Activated T-cell treated with anti-CD3 and anti-CD28 coated beads for 4 hours (primary cell): Measurements from ENCODE around the gene CRYZ.
"Not testable (repeated sequence)": the region's sequence is repeated elsewhere in the genome, so short reads cannot be mapped to it uniquely, and the experiment has no call there.

Experiments
- DNase-seq: peaks from one replicate; pipeline ENCODE4 v3.0.0-alpha.2; 2020

Gene CRYZ, protein sequence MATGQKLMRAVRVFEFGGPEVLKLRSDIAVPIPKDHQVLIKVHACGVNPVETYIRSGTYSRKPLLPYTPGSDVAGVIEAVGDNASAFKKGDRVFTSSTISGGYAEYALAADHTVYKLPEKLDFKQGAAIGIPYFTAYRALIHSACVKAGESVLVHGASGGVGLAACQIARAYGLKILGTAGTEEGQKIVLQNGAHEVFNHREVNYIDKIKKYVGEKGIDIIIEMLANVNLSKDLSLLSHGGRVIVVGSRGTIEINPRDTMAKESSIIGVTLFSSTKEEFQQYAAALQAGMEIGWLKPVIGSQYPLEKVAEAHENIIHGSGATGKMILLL

DNA sequence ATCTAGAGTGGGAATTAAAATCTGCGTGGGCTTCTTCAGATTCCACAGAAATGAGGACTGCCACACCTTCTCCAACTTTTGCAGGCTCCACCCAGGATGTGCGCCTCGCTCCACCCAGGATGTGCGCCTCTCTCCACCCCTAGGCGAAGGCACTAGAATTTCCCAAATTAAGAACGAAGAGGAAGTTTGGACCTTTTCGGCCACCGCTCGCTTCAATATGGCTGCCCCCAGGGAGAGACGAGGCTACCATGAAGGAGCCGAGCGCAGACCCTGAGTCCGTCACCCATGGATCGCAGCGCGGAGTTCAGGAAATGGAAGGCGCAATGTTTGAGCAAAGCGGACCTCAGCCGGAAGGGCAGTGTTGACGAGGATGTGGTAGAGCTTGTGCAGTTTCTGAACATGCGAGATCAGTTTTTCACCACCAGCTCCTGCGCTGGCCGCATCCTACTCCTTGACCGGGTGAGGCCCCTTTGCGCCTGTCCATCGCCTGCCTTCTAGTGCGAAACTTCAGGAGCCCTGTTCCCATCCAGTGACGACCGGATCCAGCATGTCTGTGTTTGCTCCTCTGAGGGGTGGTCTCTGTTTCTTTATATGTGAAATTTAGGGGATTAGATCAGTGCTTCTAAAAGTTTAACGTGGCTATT, at the start of gene CRYZ, which contains the start of gene TYW3:
TSS of gene CRYZ (minus strand) at position 91 of the 644 bp plus-strand sequence. CDS start 8,229 bp downstream, outside the sequence.
TSS of gene TYW3 (plus strand) at position 193 of the 644 bp plus-strand sequence. CDS start at position 286, 93 bp downstream.
- DNase-seq, result peak; percentile 69

DNA sequence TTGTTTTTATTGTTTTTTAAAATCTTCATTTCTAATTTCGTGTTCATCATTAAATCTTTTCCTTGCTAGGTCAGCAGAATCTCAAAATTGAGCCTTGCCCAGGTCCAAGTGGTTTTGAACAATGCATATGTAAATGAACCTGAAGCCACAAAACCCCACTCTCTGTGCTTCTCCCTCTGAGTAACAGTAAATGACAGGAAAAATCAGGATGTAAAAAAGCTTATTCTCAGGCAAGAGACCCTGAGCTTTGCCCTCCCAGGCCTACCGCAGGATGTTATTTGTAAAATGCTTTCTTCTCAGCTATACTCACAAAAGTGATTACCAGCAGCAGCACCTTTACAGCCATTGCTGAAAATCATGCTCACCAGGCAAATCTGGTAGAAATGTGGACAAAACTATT, 47.7 kb upstream of the CRYZ start:
- no peak for DNase-seq

GRCh38 chr1:74779750-74780149, 46.9 kb upstream of the CRYZ start:
- DNase-seq, result no peak

DNA sequence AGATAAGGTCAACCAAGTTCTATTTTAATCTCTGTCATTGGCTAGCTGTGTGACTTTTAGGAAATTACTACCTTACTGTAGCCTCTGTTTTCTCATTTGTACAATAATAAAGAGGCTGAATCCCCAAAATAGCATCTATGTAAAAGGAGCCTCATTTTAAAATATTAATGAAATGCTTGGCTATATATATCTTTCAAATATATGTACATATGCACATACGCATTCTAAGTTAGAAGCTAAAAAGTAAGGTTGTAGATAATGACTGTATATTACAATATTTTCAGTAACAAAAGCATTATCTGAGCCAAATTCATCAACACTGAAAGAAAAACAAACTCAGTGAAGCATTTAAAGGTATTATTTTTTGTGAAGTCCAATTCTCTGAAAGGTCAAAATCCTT, 44.7 kb upstream of the CRYZ start:
- no peak for DNase-seq

- DNase-seq, result no peak
These were observed 42.9 kb upstream of the CRYZ start for GRCh38 chr1:74775735-74776134.

- no peak for DNase-seq
These were observed 40.7 kb upstream of the CRYZ start for GRCh38 chr1:74773582-74773981.

DNA sequence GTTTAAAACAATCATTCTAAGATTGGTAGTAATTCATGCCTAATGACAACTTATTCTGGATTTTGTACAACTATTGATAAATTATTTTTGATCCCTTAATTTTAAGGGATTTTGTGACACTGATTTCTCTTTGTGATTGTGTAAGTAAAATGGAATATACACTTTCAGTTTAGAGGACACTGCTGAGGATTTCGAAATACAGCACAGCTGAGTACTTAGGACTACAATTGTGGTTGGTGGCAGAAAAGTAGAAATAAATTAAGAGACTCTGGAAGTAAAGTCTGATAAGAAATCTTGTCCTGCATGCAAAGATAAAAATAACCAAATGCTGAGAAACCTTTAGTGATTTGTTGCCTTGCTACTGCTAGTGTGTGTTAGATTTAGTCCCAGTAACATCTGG, 40.1 kb upstream of the CRYZ start:
- no peak for DNase-seq

DNA sequence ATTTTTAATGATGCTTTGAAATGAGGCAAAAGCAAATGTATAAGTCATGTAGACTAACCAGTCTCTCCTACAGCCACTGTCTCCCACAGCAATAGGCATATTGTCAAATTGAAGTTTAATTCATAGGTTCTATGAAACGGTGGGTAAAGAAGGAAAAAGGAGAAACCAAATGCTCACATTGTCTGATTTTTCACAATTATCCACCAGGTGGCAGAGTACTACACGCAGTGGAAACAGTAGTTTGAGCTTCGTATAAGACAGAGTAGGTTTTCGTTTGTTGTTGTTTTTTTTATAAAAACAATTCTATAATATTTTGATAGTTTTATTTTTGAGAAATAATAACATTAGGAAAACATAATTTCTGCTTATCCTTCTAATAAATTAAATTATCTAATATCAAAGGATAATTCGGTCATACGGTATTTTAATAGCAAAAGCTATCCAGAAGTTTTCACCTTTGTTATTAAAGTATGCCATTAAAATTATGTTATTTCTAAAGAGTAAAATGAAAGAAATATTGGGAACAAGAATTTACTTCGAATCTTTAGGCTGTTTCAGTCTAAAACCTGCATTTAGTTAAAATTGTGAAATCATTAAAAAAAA, 39.2 kb upstream of the CRYZ start:
- no peak for DNase-seq

DNA sequence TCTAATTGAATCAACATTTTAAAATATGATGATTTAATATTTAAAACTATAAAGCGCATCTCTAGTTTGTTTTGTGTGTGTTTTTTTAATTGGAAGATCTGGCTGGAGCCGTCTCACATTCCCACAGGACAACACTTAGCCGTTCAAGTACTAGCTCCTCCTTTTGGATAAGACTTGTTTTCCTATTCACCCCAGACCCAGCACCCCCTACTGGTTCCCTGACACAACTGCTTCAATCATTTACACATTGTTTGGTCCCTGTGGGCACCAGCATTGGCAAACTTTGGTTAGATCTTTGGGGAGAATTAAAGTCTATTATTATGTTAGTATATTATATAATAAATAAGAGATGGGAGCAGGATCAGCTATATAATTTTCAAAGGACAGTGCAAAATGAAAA, 34.6 kb upstream of the CRYZ start:
- DNase-seq, result no peak

GRCh38 chr1:74766579-74766978, 33.7 kb upstream of the CRYZ start:
- no peak for DNase-seq

DNA sequence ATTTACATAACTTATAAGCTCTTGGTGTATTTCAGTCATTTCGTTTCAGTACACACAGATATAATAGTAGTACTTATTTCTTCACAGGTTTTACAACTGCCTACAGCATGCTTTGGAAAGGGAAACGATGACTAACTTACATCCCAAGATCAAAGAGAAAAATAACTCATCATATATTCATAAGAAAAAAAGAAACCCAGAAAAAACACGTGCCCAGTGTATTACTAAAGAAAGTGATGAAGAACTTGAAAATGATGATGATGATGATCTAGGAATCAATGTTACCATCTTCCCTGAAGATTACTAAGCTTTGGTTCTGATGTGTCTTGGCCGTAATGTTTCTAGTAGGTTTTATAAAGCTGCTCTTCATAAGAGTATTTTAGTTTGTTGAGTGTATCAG, 31.0 kb upstream of the CRYZ start:
- no peak for DNase-seq

GRCh38 chr1:74756650-74757049, 23.8 kb upstream of the CRYZ start:
- DNase-seq, result not testable (repeated sequence)

- DNase-seq, result no peak
These were observed 22.6 kb upstream of the CRYZ start for GRCh38 chr1:74755475-74755874.

GRCh38 chr1:74753104-74753503, 20.3 kb upstream of the CRYZ start:
- no peak for DNase-seq

GRCh38 chr1:74748960-74749359, 16.1 kb upstream of the CRYZ start:
- no peak for DNase-seq

GRCh38 chr1:74745247-74745646, 12.4 kb upstream of the CRYZ start:
- DNase-seq, result not testable (repeated sequence)

GRCh38 chr1:74740307-74740980, 7.6 kb upstream of the CRYZ start:
- DNase-seq, result not testable (repeated sequence)

DNA sequence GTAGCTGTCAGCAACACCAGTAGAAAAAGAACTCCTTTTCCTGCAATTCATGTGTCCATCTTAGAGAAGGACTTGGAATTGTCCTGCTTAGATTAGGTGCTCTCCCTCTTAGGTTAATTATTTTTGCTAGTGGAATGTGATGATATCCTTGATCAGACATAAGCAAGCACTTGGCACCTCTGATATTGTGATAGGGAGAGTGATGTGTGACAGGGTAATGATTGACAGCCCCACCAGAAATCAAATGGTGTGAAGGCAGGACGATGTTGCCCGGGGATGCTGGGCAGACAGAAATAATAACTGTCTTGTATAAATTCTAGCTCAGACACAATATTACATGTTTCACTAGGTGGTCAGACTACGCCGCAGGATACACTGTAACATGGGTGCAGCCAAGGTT, 4.5 kb upstream of the CRYZ start:
- DNase-seq, result no peak

DNA sequence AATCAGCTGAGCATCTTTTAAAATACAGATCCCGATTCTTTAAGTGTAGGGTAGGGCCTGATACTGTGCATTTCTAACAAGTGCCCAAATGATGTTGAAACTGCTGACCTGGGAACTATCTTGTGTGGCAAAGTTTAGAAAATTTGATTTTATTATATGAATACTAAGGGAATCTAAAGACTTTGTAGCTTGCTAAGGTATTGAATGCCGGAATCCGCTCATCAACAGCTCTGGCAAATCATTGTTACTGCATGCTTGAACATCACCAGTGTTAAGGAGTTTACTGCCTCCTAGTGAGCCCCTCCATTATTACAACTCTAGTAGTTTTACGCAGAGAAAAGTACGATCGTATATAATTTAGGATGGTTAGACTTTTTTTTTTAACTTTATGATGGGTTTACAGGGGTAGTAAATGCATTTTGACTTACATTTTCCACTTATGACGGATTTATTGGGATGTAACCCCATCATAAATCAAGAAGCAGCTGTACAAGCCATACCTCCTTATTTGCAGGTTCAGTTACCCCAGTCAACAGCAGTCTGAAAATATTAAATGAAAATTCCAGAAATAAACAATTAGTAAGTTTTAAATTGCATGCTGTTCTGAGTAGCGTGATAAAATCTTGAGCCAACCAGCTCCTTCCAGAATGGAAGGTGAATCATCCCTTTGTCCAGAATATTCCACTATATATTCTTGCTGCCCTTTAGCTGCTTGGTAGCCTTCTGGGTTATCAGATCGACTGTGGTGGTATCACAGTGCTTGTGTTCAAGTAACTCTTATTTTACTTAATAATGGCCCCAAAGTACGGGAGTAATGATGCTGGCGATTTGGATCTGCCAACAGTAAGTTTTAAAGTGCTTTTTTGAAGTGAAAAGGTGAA, 994 bp upstream of the CRYZ start:
- DNase-seq, result peak; percentile 14

GRCh38 chr1:74732071-74732946, 541 bp downstream of the CRYZ start:
- DNase-seq, result not testable (repeated sequence)

DNA sequence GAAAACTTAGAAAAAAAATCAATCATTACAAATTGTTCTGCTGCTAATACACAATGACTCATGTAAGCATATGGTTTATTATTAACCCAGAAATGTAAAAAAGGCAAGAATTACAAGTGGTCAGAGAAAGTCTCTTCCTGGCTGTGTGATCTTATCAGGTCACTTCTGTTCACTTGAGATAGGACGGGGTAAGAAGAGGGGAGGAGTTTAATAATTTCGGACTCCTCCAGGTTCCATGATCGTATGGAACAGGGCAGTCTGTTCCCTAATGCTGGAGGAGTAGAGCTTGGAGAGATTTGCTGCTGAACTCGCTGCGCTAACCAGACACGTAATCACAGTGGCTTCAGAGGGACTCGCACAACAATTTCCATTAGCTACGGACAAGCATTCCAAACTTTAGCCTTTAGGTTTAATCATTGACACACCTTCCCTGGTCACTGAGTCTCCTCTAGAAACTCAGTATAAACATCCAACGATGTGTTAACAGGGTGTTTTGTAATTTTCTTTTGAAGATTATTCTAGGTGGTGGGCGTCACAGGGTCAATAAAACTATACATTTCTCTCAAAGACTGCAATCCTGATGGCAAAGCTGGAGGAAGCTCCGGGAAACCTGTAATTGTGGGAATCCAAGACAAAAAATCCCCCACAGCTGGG, 1.3 kb downstream of the CRYZ start:
- no peak for DNase-seq
